H1 (cell line): ENCODE results near the gene MACROD2. TPM values are rescaled to one million over a fixed set of nuclear protein-coding genes. Genes with fewer than 3 reads are reported as not detected.

ENCODE experiments used
- CTCF ChIA-PET: fragments of 300-600 bp; sonication (Branson Sonifier 250); formaldehyde crosslinking; loops from one replicate; lab custom pipeline; 2021; ENCODE audit not compliant: partially characterized antibody; lab: Charles Lee
- POLR2A ChIA-PET: fragments of 300-600 bp; sonication (Branson Sonifier 250); formaldehyde crosslinking; loops from one replicate; lab custom pipeline; 2021; ENCODE audit warnings: inconsistent platforms; ENCODE audit not compliant: partially characterized antibody; lab: Charles Lee
- DNase-seq, 2 experiments: peaks; one replicate each; pipeline versions ENCODE4 v3.0.0 to v3.0.0-alpha.2; 2010 to 2022; ENCODE audit warnings: low spot score in 2 of 2, low read depth in 1 of 2, mixed read lengths in 1 of 2
- FAIRE-seq: peaks from 2 replicates; lab custom pipeline; 2011; peaks lifted over from hg19 to GRCh38; lab: Jason Lieb, UNC
- H2AFZ ChIP-seq: 2 replicates; pipeline ENCODE4 v1.8.1; 2012; ENCODE audit warnings: low read length, inconsistent platforms
- H2AK5ac ChIP-seq: 2 replicates; pipeline ENCODE4 v1.6.1; 2013; ENCODE audit warnings: low read depth, low read length
- H2BK120ac ChIP-seq: replicated peaks from 2 replicates; pipeline ENCODE3; 2013; ENCODE audit warnings: low read depth, low read length, inconsistent platforms
- H2BK12ac ChIP-seq: 2 replicates; pipeline ENCODE4 v1.6.1; 2013; ENCODE audit warnings: low read depth, low read length
- H2BK15ac ChIP-seq: 2 replicates; pipeline ENCODE4 v1.6.1; 2013; ENCODE audit warnings: low read length
- H2BK20ac ChIP-seq: 2 replicates; pipeline ENCODE4 v1.6.1; 2013; ENCODE audit warnings: low read length
- H2BK5ac ChIP-seq: 2 replicates; pipeline ENCODE4 v1.6.1; 2013; ENCODE audit warnings: low read depth, low read length
- H3K14ac ChIP-seq: 2 replicates; pipeline ENCODE4 v1.6.1; 2013; ENCODE audit warnings: inconsistent platforms; ENCODE audit not compliant: insufficient read length
- H3K18ac ChIP-seq: 2 replicates; pipeline ENCODE4 v1.6.1; 2013; ENCODE audit warnings: low read length; ENCODE audit errors: extremely low read depth
- H3K23ac ChIP-seq: 2 replicates; pipeline ENCODE4 v1.6.1; 2013; ENCODE audit warnings: inconsistent platforms; ENCODE audit not compliant: insufficient read length
- H3K23me2 ChIP-seq: 2 replicates; pipeline ENCODE4 v1.6.1; 2013; ENCODE audit warnings: low read depth, low read length
- H3K27ac ChIP-seq: 2 replicates; pipeline ENCODE4 v1.6.1; 2011; ENCODE audit warnings: low read depth, low read length, inconsistent platforms
- H3K27me3 ChIP-seq, 4 experiments: replicated peaks in 1 of 4; 1 replicate in 1 of 4; 2 replicates in 3 of 4; pipeline versions ENCODE4 v1.6.1 to v1.8.1; 2011 to 2013; ENCODE audit warnings: low read length in 3 of 4, mild to moderate bottlenecking in 3 of 4, inconsistent platforms in 2 of 4, mixed read lengths in 2 of 4, moderate library complexity in 1 of 4; ENCODE audit not compliant: control insufficient read depth in 3 of 4, insufficient read depth in 3 of 4; ENCODE audit errors: extremely low read depth in 1 of 4
- H3K36me3 ChIP-seq, 4 experiments: 2 replicates each; pipeline versions ENCODE4 v1.6.1 to v1.8.1; 2011 to 2013; ENCODE audit warnings: mild to moderate bottlenecking in 4 of 4, low read length in 3 of 4, moderate library complexity in 2 of 4, control low read depth in 1 of 4, inconsistent platforms in 1 of 4; ENCODE audit not compliant: insufficient read depth in 4 of 4, control insufficient read depth in 2 of 4
- H3K4ac ChIP-seq: replicated peaks from 2 replicates; pipeline ENCODE3; 2013; ENCODE audit warnings: low read length, low read depth, mixed read lengths, inconsistent platforms; ENCODE audit not compliant: insufficient read length
- H3K4me1 ChIP-seq, 4 experiments: replicated peaks in 1 of 4; 1 replicate in 1 of 4; 2 replicates in 3 of 4; pipeline versions ENCODE4 v1.6.1 to v1.8.1; 2011 to 2013; ENCODE audit warnings: low read length in 3 of 4, inconsistent platforms in 2 of 4, mixed read lengths in 1 of 4; ENCODE audit not compliant: insufficient read depth in 4 of 4, control insufficient read depth in 3 of 4
- H3K4me2 ChIP-seq, 2 experiments: 2 replicates each; pipeline versions ENCODE4 v1.6.1 to v1.8.1; 2011 to 2013; ENCODE audit warnings: low read depth in 2 of 2, low read length in 2 of 2, control low read depth in 1 of 2, inconsistent platforms in 1 of 2, mild to moderate bottlenecking in 1 of 2; ENCODE audit not compliant: insufficient read depth in 1 of 2
- H3K4me3 ChIP-seq, 4 experiments: fragments of 200-600, 300-600 bp in 1 of 4; sonication (generic), shearing (Covaris generic), sonication (Bioruptor Twin) in 1 of 4; 2 replicates each; pipeline versions ENCODE4 v1.5.1 to v1.8.1; 2011 to 2016; ENCODE audit warnings: low read length in 4 of 4, low read depth in 3 of 4, control low read depth in 2 of 4, inconsistent platforms in 2 of 4, mild to moderate bottlenecking in 2 of 4, mixed read lengths in 1 of 4, moderate library complexity in 1 of 4; ENCODE audit not compliant: insufficient read depth in 2 of 4; ENCODE audit errors: extremely low read depth in 1 of 4
- H3K56ac ChIP-seq: replicated peaks from 2 replicates; pipeline ENCODE3; 2013; ENCODE audit warnings: low read depth, mild to moderate bottlenecking, mixed read lengths, low read length, inconsistent platforms; ENCODE audit not compliant: insufficient read length
- H3K79me1 ChIP-seq: 2 replicates; pipeline ENCODE4 v1.6.1; 2013; ENCODE audit warnings: low read depth, low read length, control low read depth
- H3K79me2 ChIP-seq, 2 experiments: 2 replicates each; pipeline versions ENCODE4 v1.6.1 to v1.8.1; 2012 to 2013; ENCODE audit warnings: low read length in 2 of 2, mild to moderate bottlenecking in 2 of 2, inconsistent platforms in 1 of 2; ENCODE audit not compliant: insufficient read depth in 2 of 2, control insufficient read depth in 1 of 2
- H3K9ac ChIP-seq, 4 experiments: replicated peaks in 1 of 4; 1 replicate in 1 of 4; 2 replicates in 3 of 4; pipeline versions ENCODE4 v1.6.1 to v1.8.1; 2011 to 2013; ENCODE audit warnings: low read depth in 3 of 4, low read length in 3 of 4, control low read depth in 2 of 4, mild to moderate bottlenecking in 2 of 4, moderate library complexity in 2 of 4, inconsistent platforms in 1 of 4; ENCODE audit errors: extremely low read depth in 1 of 4
- H3K9me3 ChIP-seq, 2 experiments: 2 replicates each; pipeline versions ENCODE4 v1.6.1 to v1.8.1; 2012 to 2013; ENCODE audit warnings: mild to moderate bottlenecking in 2 of 2, moderate library complexity in 2 of 2, control low read depth in 1 of 2, inconsistent platforms in 1 of 2, low read depth in 1 of 2, low read length in 1 of 2, mixed read lengths in 1 of 2; ENCODE audit not compliant: insufficient read depth in 2 of 2
- H4K20me1 ChIP-seq, 2 experiments: replicated peaks in 1 of 2; 2 replicates each; pipeline versions ENCODE3 to v1.8.1; 2011 to 2013; ENCODE audit warnings: inconsistent platforms in 2 of 2, low read length in 2 of 2, mild to moderate bottlenecking in 1 of 2; ENCODE audit not compliant: insufficient read depth in 2 of 2, control insufficient read depth in 1 of 2
- H4K5ac ChIP-seq: 2 replicates; pipeline ENCODE4 v1.6.1; 2013; ENCODE audit warnings: low read length, low read depth, mixed read lengths, inconsistent platforms; ENCODE audit not compliant: insufficient read length
- H4K8ac ChIP-seq: 2 replicates; pipeline ENCODE4 v1.8.0; 2013; ENCODE audit warnings: mild to moderate bottlenecking, moderate library complexity, low read length, inconsistent platforms; ENCODE audit not compliant: insufficient read depth; ENCODE audit errors: extremely low read depth
- H4K91ac ChIP-seq: replicated peaks from 2 replicates; pipeline ENCODE3; 2013; ENCODE audit warnings: low read length, mixed read lengths, inconsistent platforms; ENCODE audit not compliant: insufficient read length
- EZH2 ChIP-seq: fragments of 200-600 bp; sonication (generic); IDR thresholded peaks from 2 replicates; pipeline ENCODE4 v1.7.1; 2012; ENCODE audit warnings: low read depth, mild to moderate bottlenecking, moderate library complexity, low read length, inconsistent platforms; ENCODE audit not compliant: severe bottlenecking
- FOSL1 ChIP-seq: IDR thresholded peaks from 2 replicates; pipeline ENCODE4 v1.6.1; 2011; ENCODE audit warnings: mild to moderate bottlenecking, low read depth, low read length, moderate library complexity; ENCODE audit not compliant: insufficient read depth
- WGBS, 2 experiments: shearing (Covaris generic) in 1 of 2; methylation state at CpG; one replicate each; pipeline versions ENCODE4 v1.1.6 to v1.1.7; 2013 to 2015; ENCODE audit warnings: low lambda C conversion rate in 2 of 2, mixed read lengths in 2 of 2, inconsistent platforms in 1 of 2, low coverage in 1 of 2, missing lambda C conversion rate in 1 of 2; ENCODE audit not compliant: insufficient replicate concordance in 2 of 2, insufficient coverage in 1 of 2, insufficient read length in 1 of 2; ENCODE audit errors: extremely low coverage in 1 of 2, missing lambda C conversion rate in 1 of 2; 5-methylcytosine and 5-hydroxymethylcytosine counted together
- polyA plus RNA-seq, 7 experiments: library from polyadenylated mRNA; depleted of rRNA in 3 of 7; stranded (reverse) in 5 of 7; unstranded in 2 of 7; fragments of >200 nt in 5 of 7; fragments of 200-250 nt in 2 of 7; gene quantifications; 1 replicate in 5 of 7; 2 replicates in 1 of 7; 4 replicates in 1 of 7; pipeline versions ENCODE4 v1.2.1 to v1.2.3, GENCODE V29; 2011 to 2013; ENCODE audit warnings: missing spikeins in 2 of 7, mixed read lengths in 2 of 7
- total RNA-seq: library from RNA; stranded (reverse); fragmentation: NEBNext Ultra II Directional; extraction: Animal tissue kit (Norgen Biotek cat#: 25700); gene quantifications from 2 replicates; pipeline ENCODE4 v1.2.1, GENCODE V29; 2021

The MACROD2 gene
- total and polyA plus RNA-seq, 2 of the 8 experiments (the other 6 are each of a cell fraction or from before 2014, with no cell fraction given), result 0.70 to 3.9 TPM

DNA sequence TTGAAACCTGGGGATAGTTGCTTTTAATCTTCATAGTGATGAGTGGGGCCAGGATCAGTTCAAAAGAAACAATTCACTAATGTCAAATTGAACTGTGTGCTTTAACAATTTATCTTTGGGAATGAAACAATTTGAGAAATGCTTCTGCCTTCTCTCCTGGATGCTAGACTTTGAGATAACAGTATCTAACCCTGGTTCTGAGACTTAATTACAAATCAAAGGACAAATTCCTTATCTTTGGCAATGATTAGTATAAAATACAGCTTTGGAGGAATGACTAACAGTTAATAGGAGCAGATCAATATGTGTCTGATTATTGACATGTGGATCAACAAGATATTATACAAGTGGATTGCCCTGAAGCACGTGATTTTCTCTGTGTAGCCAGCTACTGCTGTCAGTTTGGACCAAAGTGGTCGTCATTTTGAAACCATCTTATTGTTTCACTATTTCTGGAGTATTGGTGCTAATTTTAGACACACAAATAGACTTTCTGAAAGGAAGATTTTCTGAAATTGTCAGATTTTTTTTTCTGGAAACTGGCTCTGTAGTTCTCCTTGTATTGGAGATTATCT, 348.3 kb downstream of the MACROD2 start:
- ChIA-PET POLR2A (no interaction called here), CTCF (interaction anchor here (0.8 kb wide), 1 partner anchor 18 kb away, joined by 4 read pairs; no protein-coding TSS in a partner anchor)
- Histone ChIP-seq H3K27me3 (no peaks in the 10 kb centered on the region), H4K8ac (no peak overlapping the region), H3K18ac (no peak overlapping the region), H3K79me1 (no peaks in the 10 kb centered on the region), H2BK15ac (no peak overlapping the region), H3K14ac (no peak overlapping the region), H3K4me3 (no peak overlapping the region), H3K36me3 (no peaks in the 10 kb centered on the region), H2AK5ac (no peak overlapping the region), H2BK5ac (no peak overlapping the region), H3K4me2 (no peak overlapping the region), H2AFZ (no peak overlapping the region), H2BK20ac (no peak overlapping the region), H3K4me1 (no peaks in the 10 kb centered on the region), H3K27ac (no peak overlapping the region), H4K91ac (no peak overlapping the region), H3K79me2 (no peaks in the 10 kb centered on the region), H2BK12ac (no peak overlapping the region), H4K5ac (no peak overlapping the region), H3K23me2 (no peaks in the 10 kb centered on the region), H3K56ac (no peak overlapping the region), H2BK120ac (no peak overlapping the region), H3K23ac (no peak overlapping the region), H3K4ac (no peak overlapping the region), H4K20me1 (no peaks in the 10 kb centered on the region), H3K9me3 (no peaks in the 10 kb centered on the region), H3K9ac (no peak overlapping the region; a peak in 1 of 7 replicates)
- 87% methylated on average over 2 of the region's 2 CpGs; no CpG with 5 or more reads in 1 of the 2 experiments for WGBS, 2 experiments
- no peak for FAIRE-seq
- no peak for DNase-seq
- TF ChIP-seq EZH2 (no peak), FOSL1 (no peak)
